ENCODE data around the gene GAS6.

DNA sequence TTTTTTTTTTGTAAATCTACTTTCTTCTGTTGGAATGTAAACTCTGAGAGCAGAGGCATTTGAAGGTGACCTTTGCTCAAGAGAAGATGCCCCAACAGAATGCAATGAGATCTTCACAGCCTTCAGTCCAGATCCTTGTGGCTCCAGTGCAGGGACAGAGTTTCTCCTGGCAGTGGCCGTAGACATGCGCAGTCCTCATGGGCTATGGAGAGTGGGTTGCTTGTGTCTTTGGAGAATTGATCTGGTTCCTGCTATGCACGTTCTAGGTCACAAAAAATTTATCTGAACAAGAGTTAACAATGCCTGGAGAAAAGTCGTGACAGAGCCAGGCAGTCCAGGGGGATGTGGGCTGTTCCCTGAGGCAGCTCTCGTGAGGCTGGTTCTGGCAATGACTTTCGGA, 74.7 kb downstream of the GAS6 start:
- no peak for TF ChIP-seq EP300 (IDR thresholded peaks at IDR 0.05)
- TF ChIP-seq CTCF (IDR thresholded peaks at IDR 0.05): no peak
- TF ChIP-seq POLR2A (IDR thresholded peaks at IDR 0.05): no peak
